Neural progenitor cell (in vitro differentiated cells): ENCODE data around the gene INSYN1.

ENCODE experiments used
- EZH2 ChIP-seq: fragments of 200-600 bp; sonication (generic); IDR thresholded peaks from 2 replicates; pipeline ENCODE4 v1.6.1; 2017; ENCODE audit warnings: antibody characterized with exemption, mild to moderate bottlenecking, moderate library complexity
- EZH2phosphoT487 ChIP-seq: fragments of 200-600 bp; sonication (generic); IDR thresholded peaks from 2 replicates; pipeline ENCODE4 v1.6.1; 2017; ENCODE audit warnings: antibody characterized with exemption
- TF ChIP-seq, protein P1 (sequence below): fragments of 200-600 bp; sonication (generic); IDR thresholded peaks from 2 replicates; pipeline ENCODE4 v1.5.1; 2017; ENCODE audit warnings: antibody characterized with exemption, mild to moderate bottlenecking

DNA sequence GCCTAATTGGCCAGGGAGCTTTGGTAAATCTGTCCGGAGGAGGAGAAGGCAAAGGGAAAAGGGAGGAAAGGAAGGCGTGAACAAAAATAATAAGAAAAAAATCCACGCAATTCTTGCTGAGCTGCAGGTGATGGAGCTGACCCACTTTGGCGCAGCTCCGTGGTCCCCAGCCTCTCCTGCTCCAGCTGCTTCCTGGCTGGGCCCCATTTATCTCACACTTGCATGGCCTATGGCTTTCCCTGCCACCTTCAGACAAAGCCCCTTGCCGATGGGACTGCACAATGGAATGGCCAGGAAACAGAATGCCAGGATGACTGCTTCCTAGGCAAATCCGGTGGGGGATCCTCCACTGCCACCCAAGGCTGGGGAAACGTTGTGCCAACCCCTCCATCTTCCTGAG is 6.9 kb downstream of the INSYN1 start:
- TF ChIP-seq, protein P1, sequence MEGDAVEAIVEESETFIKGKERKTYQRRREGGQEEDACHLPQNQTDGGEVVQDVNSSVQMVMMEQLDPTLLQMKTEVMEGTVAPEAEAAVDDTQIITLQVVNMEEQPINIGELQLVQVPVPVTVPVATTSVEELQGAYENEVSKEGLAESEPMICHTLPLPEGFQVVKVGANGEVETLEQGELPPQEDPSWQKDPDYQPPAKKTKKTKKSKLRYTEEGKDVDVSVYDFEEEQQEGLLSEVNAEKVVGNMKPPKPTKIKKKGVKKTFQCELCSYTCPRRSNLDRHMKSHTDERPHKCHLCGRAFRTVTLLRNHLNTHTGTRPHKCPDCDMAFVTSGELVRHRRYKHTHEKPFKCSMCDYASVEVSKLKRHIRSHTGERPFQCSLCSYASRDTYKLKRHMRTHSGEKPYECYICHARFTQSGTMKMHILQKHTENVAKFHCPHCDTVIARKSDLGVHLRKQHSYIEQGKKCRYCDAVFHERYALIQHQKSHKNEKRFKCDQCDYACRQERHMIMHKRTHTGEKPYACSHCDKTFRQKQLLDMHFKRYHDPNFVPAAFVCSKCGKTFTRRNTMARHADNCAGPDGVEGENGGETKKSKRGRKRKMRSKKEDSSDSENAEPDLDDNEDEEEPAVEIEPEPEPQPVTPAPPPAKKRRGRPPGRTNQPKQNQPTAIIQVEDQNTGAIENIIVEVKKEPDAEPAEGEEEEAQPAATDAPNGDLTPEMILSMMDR: no peak
- TF ChIP-seq EZH2 (no peak), EZH2phosphoT487 (no peak)
